HepG2 (cell line): ENCODE results near the gene MREG. TPM values are rescaled to one million over a fixed set of nuclear protein-coding genes. Genes with fewer than 3 reads are reported as not detected.

Experiments used
- ATAC-seq: fragments of 200-7000 bp; cut with Tn5 transposase; 3 replicates; pipeline ENCODE4 v1.9.1; 2020; ENCODE audit warnings: mild to moderate bottlenecking, moderate library complexity
- BruUV-seq: library from RNA; stranded (reverse); fragments of 400-500 nt; replicated peaks from 2 replicates; lab custom pipeline; 2021; lab: Mats Ljungman, UMichigan
- CTCF ChIA-PET: fragments of 300-600 bp; formaldehyde crosslinking; extraction: SDS; loops from one replicate; lab custom pipeline; 2021; ENCODE audit warnings: low total read pairs, inconsistent platforms, low intra/inter-chr PET ratio; lab: Yijun Ruan, JAX
- POLR2A ChIA-PET: fragments of 350-600 bp; sonication (Branson Sonifier 250); formaldehyde crosslinking; loops from one replicate; lab custom pipeline; 2020; ENCODE audit warnings: antibody characterized with exemption, inconsistent platforms; lab: Yijun Ruan, JAX
- DNase-seq: peaks from one replicate; pipeline ENCODE4 v3.0.0-alpha.2; 2015; ENCODE audit warnings: low spot score
- FAIRE-seq: peaks from 3 replicates; lab custom pipeline; 2011; peaks lifted over from hg19 to GRCh38; lab: Jason Lieb, UNC
- H2AFZ ChIP-seq: one replicate; pipeline ENCODE4 v1.6.1; 2011; ENCODE audit warnings: low read length, inconsistent platforms
- H3K27ac ChIP-seq: fragments of 300-600 bp; 3 replicates; pipeline ENCODE4 v1.8.0; 2011; ENCODE audit warnings: mixed run types, mild to moderate bottlenecking, mixed read lengths, low read length, inconsistent platforms; ENCODE audit not compliant: insufficient read depth; ENCODE audit errors: extremely low read length
- H3K27me3 ChIP-seq, 2 experiments: fragments of 200-600 bp in 1 of 2; 2 replicates in 1 of 2; 3 replicates in 1 of 2; pipeline versions ENCODE4 v1.6.0 to v1.8.0; 2011; ENCODE audit warnings: low read length in 2 of 2, mild to moderate bottlenecking in 2 of 2, moderate library complexity in 2 of 2, inconsistent platforms in 1 of 2; ENCODE audit not compliant: insufficient read depth in 2 of 2, control insufficient read depth in 1 of 2
- H3K36me3 ChIP-seq, 2 experiments: fragments of 200-600 bp in 1 of 2; replicated peaks in 1 of 2; 2 replicates in 1 of 2; 3 replicates in 1 of 2; pipeline versions ENCODE4 v1.5.1 to v1.8.0; 2011; ENCODE audit warnings: low read length in 2 of 2, inconsistent platforms in 1 of 2; ENCODE audit not compliant: insufficient read depth in 2 of 2, control insufficient read depth in 1 of 2
- H3K4me1 ChIP-seq: 2 replicates; pipeline ENCODE4 v1.5.1; 2012; ENCODE audit warnings: low read length, inconsistent platforms; ENCODE audit not compliant: insufficient read depth
- H3K4me2 ChIP-seq: 2 replicates; pipeline ENCODE4 v1.6.0; 2011; ENCODE audit warnings: low read depth, low read length, inconsistent platforms
- H3K4me3 ChIP-seq, 3 experiments: fragments of 200-600 bp in 1 of 3; sonication (generic), shearing (Covaris generic) in 1 of 3; replicated peaks in 1 of 3; 2 replicates each; pipeline ENCODE4 v1.5.1; 2011 to 2016; ENCODE audit warnings: low read length in 3 of 3, inconsistent platforms in 2 of 3, low read depth in 2 of 3, mild to moderate bottlenecking in 2 of 3, control low read depth in 1 of 3, mixed read lengths in 1 of 3; ENCODE audit not compliant: insufficient read depth in 1 of 3
- H3K79me2 ChIP-seq: one replicate; pipeline ENCODE4 v1.6.1; 2011; ENCODE audit warnings: low read length, inconsistent platforms; ENCODE audit not compliant: insufficient read depth
- H3K9ac ChIP-seq: 2 replicates; pipeline ENCODE4 v1.6.0; 2011; ENCODE audit warnings: mild to moderate bottlenecking, low read depth, low read length, inconsistent platforms; ENCODE audit not compliant: insufficient read depth
- H3K9me3 ChIP-seq: 2 replicates; pipeline ENCODE4 v1.5.1; 2012; ENCODE audit warnings: mild to moderate bottlenecking, low read length
- H4K20me1 ChIP-seq: 2 replicates; pipeline ENCODE4 v1.6.0; 2011; ENCODE audit warnings: inconsistent platforms, mild to moderate bottlenecking, low read length, moderate library complexity; ENCODE audit not compliant: insufficient read depth
- HMG20A ChIP-seq: IDR thresholded peaks from 2 replicates; pipeline ENCODE4 v1.6.1; 2016; ENCODE audit warnings: borderline replicate concordance
- HNRNPK ChIP-seq: fragments of 200-400 bp; formaldehyde crosslinking; IDR thresholded peaks from 2 replicates; pipeline ENCODE4 v1.6.1; 2018; ENCODE audit warnings: low read length, low read depth, moderate library complexity, mild to moderate bottlenecking; ENCODE audit not compliant: poor library complexity, severe bottlenecking
- NFE2L1 ChIP-seq: sonication (generic); formaldehyde crosslinking; IDR thresholded peaks from 2 replicates; pipeline ENCODE4 v1.4.0; 2020; ENCODE audit warnings: missing genetic modification reagents, mild to moderate bottlenecking, borderline replicate concordance
- PHB2 ChIP-seq: fragments of 450-650 bp; IDR thresholded peaks from 2 replicates; pipeline ENCODE4 v1.6.1; 2018; ENCODE audit not compliant: partially characterized antibody
- RARA ChIP-seq: IDR thresholded peaks from 2 replicates; pipeline ENCODE4 v1.6.1; 2016; ENCODE audit warnings: missing genetic modification reagents, missing compliant biosample characterization
- RELA ChIP-seq: sonication (generic); formaldehyde crosslinking; IDR thresholded peaks from 2 replicates; pipeline ENCODE4 v1.4.0; 2020; ENCODE audit warnings: missing genetic modification reagents
- RFX3 ChIP-seq: IDR thresholded peaks from 2 replicates; pipeline ENCODE4 v1.6.1; 2016; ENCODE audit warnings: missing biosample characterization, missing genetic modification reagents
- SOX6 ChIP-seq, 2 experiments: fragments of 450-650 bp in 1 of 2; sonication (generic) in 1 of 2; formaldehyde crosslinking in 1 of 2; IDR thresholded peaks; 2 replicates each; pipeline versions ENCODE4 v1.4.0 to v1.6.1; 2017 to 2020; ENCODE audit warnings: antibody characterized with exemption in 1 of 2, mild to moderate bottlenecking in 1 of 2, missing genetic modification reagents in 1 of 2
- TBP ChIP-seq: sonication (generic); formaldehyde crosslinking; IDR thresholded peaks from 2 replicates; pipeline ENCODE4 v1.5.0; 2020; ENCODE audit warnings: missing genetic modification reagents
- ZMAT5 ChIP-seq: sonication (generic); formaldehyde crosslinking; IDR thresholded peaks from 2 replicates; pipeline ENCODE4 v1.5.0; 2020; ENCODE audit warnings: mild to moderate bottlenecking, low read depth, missing genetic modification reagents, borderline replicate concordance
- ZNF776 ChIP-seq: sonication (generic); formaldehyde crosslinking; IDR thresholded peaks from 2 replicates; pipeline ENCODE4 v1.4.0; 2020; ENCODE audit warnings: mild to moderate bottlenecking, missing genetic modification reagents
- WGBS: methylation state at CpG from one replicate; pipeline ENCODE4 v1.1.6; 2017; ENCODE audit warnings: low lambda C conversion rate; 5-methylcytosine and 5-hydroxymethylcytosine counted together
- in situ Hi-C: cut with HindIII; loops from 2 replicates; pipeline ENCODE4 v1.10.0; 2017; ENCODE audit warnings: low pct_unique_long_range_greater_than_20kb; ENCODE audit not compliant: extremely low pct_ligation_motif_present
- intact Hi-C: fragments of 100-400 bp; cut with micrococcal nuclease; formaldehyde crosslinking; loops from one replicate; pipeline ENCODE4 v1.10.0; 2022; ENCODE audit not compliant: unreplicated experiment
- polyA plus RNA-seq, 8 experiments: library from polyadenylated mRNA; depleted of rRNA in 3 of 8; stranded (reverse) in 7 of 8; unstranded in 1 of 8; fragments of >200 nt; fragmentation: Illumina TruSeq in 4 of 8; extraction: Trizol in 4 of 8; gene quantifications; 2 replicates each; pipeline versions ENCODE4 v1.2.1 to v1.2.3, GENCODE V29; 2011 to 2016; ENCODE audit warnings: low read depth in 4 of 8, missing spikeins in 1 of 8, mixed read lengths in 1 of 8; ENCODE audit not compliant: insufficient read depth in 1 of 8
- total RNA-seq, 5 experiments: library from RNA; depleted of rRNA; stranded (reverse); fragments of >200 nt; fragmentation: Illumina TruSeq; extraction: Trizol; gene quantifications; 2 replicates each; pipeline ENCODE4 v1.2.3, GENCODE V29; 2016; ENCODE audit warnings: low read depth in 1 of 5
- TF ChIP-seq, protein P1 (sequence below): sonication (generic); formaldehyde crosslinking; conservative IDR thresholded peaks from 2 replicates; pipeline ENCODE4 v1.4.0; 2020; ENCODE audit warnings: missing genetic modification reagents
- TF ChIP-seq, protein P2 (sequence below): sonication (generic); formaldehyde crosslinking; IDR thresholded peaks from 2 replicates; pipeline ENCODE4 v1.4.0; 2020; ENCODE audit warnings: mild to moderate bottlenecking, missing genetic modification reagents

MREG gene
- total and polyA plus RNA-seq, 2 of the 13 experiments (the other 11 are each of a cell fraction or from before 2014, with no cell fraction given), result 7.5 to 23.3 TPM

DNA sequence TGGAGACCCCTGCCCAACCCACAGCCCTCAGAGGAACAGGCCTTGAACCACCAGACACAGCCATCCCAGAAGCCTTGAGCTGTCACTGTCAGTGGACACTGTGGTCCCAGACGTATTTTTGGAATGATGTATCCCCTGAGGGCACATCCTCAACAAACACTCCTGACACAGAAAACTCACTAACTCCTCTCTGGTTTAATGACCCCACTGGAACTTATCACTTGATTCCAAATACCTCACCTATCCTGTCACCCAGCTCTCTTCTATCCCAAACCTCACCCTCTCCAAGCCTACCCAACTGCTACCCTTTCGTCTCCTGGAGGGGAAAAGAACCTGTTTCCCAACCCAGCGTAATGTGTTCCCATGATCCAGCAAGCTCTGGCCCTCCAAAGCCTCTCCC lies 111.6 kb downstream of the MREG start:
- Histone ChIP-seq H3K9ac (no peak overlapping the region), H2AFZ (no peak overlapping the region), H3K27me3 (no peaks in the 10 kb centered on the region), H3K4me2 (no peak overlapping the region), H4K20me1 (no peaks in the 10 kb centered on the region), H3K4me1 (peaks cover 18% of the 10 kb centered on the region), H3K9me3 (no peaks in the 10 kb centered on the region), H3K27ac (no peak overlapping the region), H3K4me3 (no peak overlapping the region), H3K36me3 (no peaks in the 10 kb centered on the region), H3K79me2 (no peaks in the 10 kb centered on the region)
- FAIRE-seq (no peak), DNase-seq (no peak), ATAC-seq (no peak)
- ChIA-PET CTCF (no interaction called here), POLR2A (no interaction called here)
- WGBS, result 91% methylated on average over 3 of the region's 3 CpGs
- intact Hi-C loops, result no loop called here
- in situ Hi-C loops, result no loop called here
- BruUV-seq, result no TSS peak
- TF ChIP-seq SOX6 (IDR thresholded peaks at IDR 0.05), result no peak
- no peak for TF ChIP-seq SOX6 (CRISPR knock-in tag; IDR thresholded peaks at IDR 0.05)
- no peak for TF ChIP-seq RELA (CRISPR knock-in tag)

- Histone ChIP-seq H4K20me1 (no peaks in the 10 kb centered on the region), H3K27me3 (no peaks in the 10 kb centered on the region), H3K4me1 (peaks cover 20% of the 10 kb centered on the region), H3K79me2 (no peaks in the 10 kb centered on the region), H3K9me3 (no peaks in the 10 kb centered on the region), H3K27ac (no peak overlapping the region), H3K9ac (no peak overlapping the region), H3K36me3 (no peaks in the 10 kb centered on the region), H3K4me2 (no peak overlapping the region)
- POLR2A ChIA-PET, result no interaction called here
- DNase-seq, result no peak
- intact Hi-C loops, result no loop called here
- no peak for ATAC-seq
- 89% methylated on average over 3 of the region's 3 CpGs for WGBS
- BruUV-seq, result no TSS peak
- in situ Hi-C loops, result no loop called here
- no peak for FAIRE-seq
- TF ChIP-seq HNRNPK (no peak), RARA (CRISPR knock-in tag) (no peak), PHB2 (no peak), TBP (CRISPR knock-in tag) (no peak), ZMAT5 (CRISPR knock-in tag) (no peak), HMG20A (CRISPR knock-in tag) (no peak), RFX3 (CRISPR knock-in tag) (no peak), ZNF776 (no peak), NFE2L1 (no peak)
- TF ChIP-seq, protein P1, sequence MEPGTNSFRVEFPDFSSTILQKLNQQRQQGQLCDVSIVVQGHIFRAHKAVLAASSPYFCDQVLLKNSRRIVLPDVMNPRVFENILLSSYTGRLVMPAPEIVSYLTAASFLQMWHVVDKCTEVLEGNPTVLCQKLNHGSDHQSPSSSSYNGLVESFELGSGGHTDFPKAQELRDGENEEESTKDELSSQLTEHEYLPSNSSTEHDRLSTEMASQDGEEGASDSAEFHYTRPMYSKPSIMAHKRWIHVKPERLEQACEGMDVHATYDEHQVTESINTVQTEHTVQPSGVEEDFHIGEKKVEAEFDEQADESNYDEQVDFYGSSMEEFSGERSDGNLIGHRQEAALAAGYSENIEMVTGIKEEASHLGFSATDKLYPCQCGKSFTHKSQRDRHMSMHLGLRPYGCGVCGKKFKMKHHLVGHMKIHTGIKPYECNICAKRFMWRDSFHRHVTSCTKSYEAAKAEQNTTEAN (CRISPR knock-in tag), result no peak
- TF ChIP-seq, protein P2, sequence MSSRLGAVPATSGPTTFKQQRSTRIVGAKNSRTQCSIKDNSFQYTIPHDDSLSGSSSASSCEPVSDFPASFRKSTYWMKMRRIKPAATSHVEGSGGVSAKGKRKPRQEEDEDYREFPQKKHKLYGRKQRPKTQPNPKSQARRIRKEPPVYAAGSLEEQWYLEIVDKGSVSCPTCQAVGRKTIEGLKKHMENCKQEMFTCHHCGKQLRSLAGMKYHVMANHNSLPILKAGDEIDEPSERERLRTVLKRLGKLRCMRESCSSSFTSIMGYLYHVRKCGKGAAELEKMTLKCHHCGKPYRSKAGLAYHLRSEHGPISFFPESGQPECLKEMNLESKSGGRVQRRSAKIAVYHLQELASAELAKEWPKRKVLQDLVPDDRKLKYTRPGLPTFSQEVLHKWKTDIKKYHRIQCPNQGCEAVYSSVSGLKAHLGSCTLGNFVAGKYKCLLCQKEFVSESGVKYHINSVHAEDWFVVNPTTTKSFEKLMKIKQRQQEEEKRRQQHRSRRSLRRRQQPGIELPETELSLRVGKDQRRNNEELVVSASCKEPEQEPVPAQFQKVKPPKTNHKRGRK (CRISPR knock-in tag), result no peak
- TF ChIP-seq, all 625 proteins: peak for 0
- CTCF ChIA-PET, result no interaction called here
- Histone ChIP-seq H2AFZ (no peak overlapping the region), H3K4me3 (no peak overlapping the region)
These were observed 112.5 kb downstream of the MREG start for GRCh38 chr2:215900843-215901242.
